GM12865 (cell line): ENCODE data around the gene CDH1.
A peak's percentile ranks its signal among the peaks of the same experiment; 100 is the strongest.

Source experiments
- DNase-seq: peaks from one replicate; pipeline ENCODE4 v3.0.0; 2010; ENCODE audit warnings: low read depth
- H3K4me3 ChIP-seq: 2 replicates; pipeline ENCODE4 v1.5.1; 2011; ENCODE audit warnings: mild to moderate bottlenecking, low read depth, low read length, control low read depth
- TF ChIP-seq, protein P1 (sequence below): IDR thresholded peaks from 2 replicates; pipeline ENCODE4 v1.5.1; 2011; ENCODE audit warnings: low read length, control low read depth, low read depth, inconsistent platforms; ENCODE audit not compliant: insufficient read depth; ENCODE audit errors: missing control alignments

The CDH1 gene

DNA sequence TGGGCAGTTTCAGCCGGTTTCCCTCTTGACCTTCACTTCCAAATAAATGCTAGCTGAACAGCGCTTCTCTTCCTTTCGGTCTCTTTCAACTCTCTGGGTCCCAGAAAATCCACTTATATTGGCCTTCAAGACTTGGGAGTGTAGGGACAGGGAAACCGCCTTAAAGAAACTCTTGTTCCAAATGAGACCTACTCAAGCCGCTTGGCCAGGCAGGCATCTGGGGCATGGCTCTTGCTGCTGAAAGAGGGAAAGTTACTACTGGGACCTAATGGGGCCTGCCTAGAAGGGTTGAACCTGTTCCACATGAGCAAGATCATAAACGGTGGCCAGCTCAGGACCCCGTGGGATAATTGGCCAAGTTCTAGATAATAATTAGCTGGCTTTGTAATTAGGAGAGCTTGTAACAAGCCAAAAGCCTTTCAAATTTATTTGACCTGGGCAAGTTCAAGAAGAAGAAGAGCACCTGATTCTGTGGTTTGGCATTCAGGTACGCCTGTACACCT, 13.2 kb downstream of the CDH1 start:
- TF ChIP-seq, protein P1, sequence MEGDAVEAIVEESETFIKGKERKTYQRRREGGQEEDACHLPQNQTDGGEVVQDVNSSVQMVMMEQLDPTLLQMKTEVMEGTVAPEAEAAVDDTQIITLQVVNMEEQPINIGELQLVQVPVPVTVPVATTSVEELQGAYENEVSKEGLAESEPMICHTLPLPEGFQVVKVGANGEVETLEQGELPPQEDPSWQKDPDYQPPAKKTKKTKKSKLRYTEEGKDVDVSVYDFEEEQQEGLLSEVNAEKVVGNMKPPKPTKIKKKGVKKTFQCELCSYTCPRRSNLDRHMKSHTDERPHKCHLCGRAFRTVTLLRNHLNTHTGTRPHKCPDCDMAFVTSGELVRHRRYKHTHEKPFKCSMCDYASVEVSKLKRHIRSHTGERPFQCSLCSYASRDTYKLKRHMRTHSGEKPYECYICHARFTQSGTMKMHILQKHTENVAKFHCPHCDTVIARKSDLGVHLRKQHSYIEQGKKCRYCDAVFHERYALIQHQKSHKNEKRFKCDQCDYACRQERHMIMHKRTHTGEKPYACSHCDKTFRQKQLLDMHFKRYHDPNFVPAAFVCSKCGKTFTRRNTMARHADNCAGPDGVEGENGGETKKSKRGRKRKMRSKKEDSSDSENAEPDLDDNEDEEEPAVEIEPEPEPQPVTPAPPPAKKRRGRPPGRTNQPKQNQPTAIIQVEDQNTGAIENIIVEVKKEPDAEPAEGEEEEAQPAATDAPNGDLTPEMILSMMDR, result no peak
- H3K4me3 ChIP-seq, result no peak overlapping the region
- no peak for DNase-seq

DNA sequence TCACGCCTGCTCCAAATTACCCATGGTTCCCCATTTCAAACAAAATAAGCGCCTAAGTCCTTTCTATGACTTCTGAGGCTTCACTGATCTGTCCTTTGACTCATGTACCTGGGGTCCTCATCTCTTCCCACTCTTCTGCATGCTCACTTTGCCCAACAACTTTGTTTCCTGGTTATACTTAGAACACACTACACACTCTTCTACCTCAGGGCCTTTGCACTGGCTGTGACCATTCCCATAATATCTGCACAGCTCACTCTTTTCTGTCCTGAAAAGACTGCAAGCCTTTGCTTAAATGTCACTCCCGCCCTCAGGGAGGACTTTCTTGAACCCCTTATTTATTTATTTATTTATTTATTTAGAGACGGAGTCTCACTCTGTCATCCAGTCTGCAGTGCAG, 14.1 kb downstream of the CDH1 start:
- no peak overlapping the region for H3K4me3 ChIP-seq
- TF ChIP-seq, protein P1, result no peak
- no peak for DNase-seq

DNA sequence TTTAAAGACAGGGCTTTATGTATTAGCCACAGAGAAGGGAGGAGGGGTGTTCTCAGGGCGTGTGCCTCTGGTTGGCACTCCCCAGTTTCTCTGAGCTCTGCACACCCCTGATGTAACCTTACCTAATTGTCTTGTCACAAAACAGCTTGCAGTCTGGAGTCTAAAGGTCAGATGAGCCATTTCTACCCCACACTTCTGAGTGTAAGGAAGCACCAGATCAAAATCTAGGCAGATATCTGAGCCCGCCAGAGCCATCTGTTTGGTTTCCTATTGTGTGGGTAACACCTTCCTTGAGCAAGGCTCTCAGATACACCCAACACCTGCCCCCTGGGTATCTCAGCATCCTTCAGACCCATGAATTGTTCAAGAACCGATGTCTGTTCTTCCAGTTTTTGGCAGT, 15.5 kb downstream of the CDH1 start:
- TF ChIP-seq, protein P1, result no peak
- peak; percentile 39 for DNase-seq
- H3K4me3 ChIP-seq, result no peak overlapping the region

DNA sequence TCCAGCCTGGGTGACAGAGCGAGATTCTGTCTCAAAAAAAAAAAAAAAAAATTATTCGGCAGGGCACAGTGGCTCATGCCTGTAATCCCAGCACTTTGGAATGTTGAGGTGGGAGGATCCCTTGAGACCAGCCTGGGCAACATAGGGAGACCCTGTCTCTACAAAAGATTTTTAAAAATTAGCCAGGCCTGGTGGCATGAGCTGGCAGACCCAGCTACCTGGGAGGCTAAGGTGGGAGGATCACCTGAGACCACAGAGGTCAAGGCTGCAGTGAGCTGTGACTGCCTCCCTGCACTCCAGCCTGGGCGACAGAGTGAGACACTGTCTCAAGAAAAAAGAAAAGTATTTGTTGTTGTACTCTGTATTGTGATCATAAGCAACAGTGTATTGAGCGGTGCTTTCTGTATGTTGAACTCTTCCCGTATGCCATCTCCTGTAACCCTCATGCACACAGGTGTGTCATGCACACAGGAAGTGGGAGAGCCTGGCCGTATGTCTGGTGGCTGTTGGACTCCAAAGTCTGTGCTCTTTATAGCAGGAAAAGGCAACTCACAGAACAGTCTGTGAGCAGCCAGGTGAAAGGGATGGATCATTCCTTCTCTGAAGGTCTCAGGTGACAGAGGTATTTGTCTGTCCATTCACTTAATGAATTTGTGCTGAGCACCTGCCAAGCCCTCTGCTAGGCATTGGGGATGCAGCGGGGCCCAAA, 17.1 kb downstream of the CDH1 start:
- no peak for DNase-seq
- TF ChIP-seq, protein P1, result no peak
- no peak overlapping the region for H3K4me3 ChIP-seq

DNA sequence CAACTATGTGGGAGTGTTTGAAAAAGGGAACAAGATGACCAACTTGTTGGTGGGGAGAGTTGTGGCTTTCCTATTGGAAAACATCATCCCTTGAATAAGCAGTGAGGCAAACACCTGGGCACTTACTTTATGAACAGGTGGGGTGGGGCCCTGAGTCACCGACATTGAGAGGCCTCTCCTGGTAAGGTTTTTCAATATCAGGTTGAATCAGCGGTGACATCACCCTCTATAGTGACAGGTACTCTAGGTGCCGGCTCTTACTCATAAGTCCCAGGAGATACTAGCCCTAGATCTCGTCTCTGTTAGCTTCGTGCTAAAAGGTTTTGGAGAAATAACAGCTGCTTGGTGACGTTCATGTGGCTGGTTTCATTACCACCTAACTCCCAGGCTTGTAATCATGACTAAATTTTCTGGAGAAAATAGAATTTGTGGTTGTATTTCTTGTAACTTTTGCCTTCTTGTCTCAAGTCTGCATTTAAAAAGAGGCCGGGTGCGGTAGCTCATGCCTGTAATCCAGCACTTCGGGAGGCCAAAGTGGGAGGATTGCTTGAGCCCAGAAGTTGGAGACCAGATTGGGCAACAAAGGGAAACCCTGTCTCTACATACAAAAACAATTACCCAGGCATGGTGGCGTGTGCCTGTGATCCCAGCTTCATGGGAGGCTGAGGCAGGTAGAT, 19.3 kb downstream of the CDH1 start:
- no peak overlapping the region for H3K4me3 ChIP-seq
- DNase-seq, result peak; percentile 98
- TF ChIP-seq, protein P1, result no peak

DNA sequence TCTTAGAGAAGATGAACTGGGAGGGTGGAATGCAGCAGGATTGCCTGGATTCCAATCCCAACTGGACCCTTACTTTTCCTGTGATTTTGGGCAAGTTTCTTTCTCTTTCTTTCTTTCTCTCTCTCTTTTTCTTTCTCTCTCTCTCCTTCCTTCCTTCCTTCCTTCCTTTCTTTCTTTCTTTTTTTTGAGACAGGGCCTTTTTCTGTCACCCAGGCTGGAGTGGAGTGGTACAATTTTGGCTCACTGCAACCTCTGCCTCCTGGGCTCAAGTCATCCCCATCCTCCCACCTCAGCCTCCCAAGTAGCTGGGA, 20.5 kb downstream of the CDH1 start:
- TF ChIP-seq, protein P1, result no peak
- DNase-seq, result peak; percentile 49
- peak overlapping the region; percentile 53 for H3K4me3 ChIP-seq

DNA sequence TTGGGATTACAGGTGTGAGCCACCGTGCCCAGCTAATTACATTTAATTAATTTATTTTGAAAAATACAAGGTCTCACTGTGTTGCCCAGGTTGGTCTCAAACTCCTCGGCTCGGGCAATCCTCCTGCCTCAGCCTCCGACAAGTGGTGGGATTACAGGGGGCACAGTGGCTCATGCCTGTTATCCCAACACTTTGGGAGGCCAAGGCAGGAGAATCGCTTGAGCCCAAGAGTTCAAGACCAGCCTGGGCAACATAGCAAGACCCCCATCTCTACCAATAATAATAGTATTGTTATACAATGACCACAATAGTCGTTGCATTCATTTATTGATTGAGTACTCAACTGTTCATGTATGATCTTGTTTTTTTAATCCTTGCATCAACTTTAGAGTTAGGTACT, 22.0 kb downstream of the CDH1 start:
- DNase-seq, result no peak
- TF ChIP-seq, protein P1, result no peak
- peak overlapping the region; percentile 53 for H3K4me3 ChIP-seq
